Vagina (tissue), 2 donors: ENCODE measurements around the gene ANKRD1.

Experiments
- CTCF ChIP-seq, 3 experiments: fragments of 450-650 bp in 2 of 3; fragments of 200-600 bp in 1 of 3; sonication (generic) in 1 of 3; IDR thresholded peaks; one replicate each; pipeline ENCODE4 v1.5.1; 2017 to 2019; ENCODE audit warnings: antibody characterized with exemption in 3 of 3, mild to moderate bottlenecking in 2 of 3, moderate library complexity in 2 of 3
- POLR2A ChIP-seq, 2 donors: fragments of 450-650 bp; IDR thresholded peaks; one replicate each; pipeline ENCODE4 v1.6.1; 2017; ENCODE audit warnings: antibody characterized with exemption in 2 of 2, mild to moderate bottlenecking in 2 of 2, moderate library complexity in 2 of 2

GRCh38 chr10:90935581-90936275 is 14.8 kb upstream of the ANKRD1 start:
- TF ChIP-seq CTCF (IDR thresholded peaks at IDR 0.05), result no peak
- TF ChIP-seq POLR2A (IDR thresholded peaks at IDR 0.05), result no peak
